Vagina (tissue), 2 donors: Measurements from ENCODE around the gene PIAS1.

ENCODE experiments used
- POLR2A ChIP-seq, 2 donors: fragments of 450-650 bp; IDR thresholded peaks; one replicate each; pipeline ENCODE4 v1.6.1; 2017; ENCODE audit warnings: antibody characterized with exemption in 2 of 2, mild to moderate bottlenecking in 2 of 2, moderate library complexity in 2 of 2
- TF ChIP-seq, protein P1 (sequence below), 3 experiments: fragments of 450-650 bp in 2 of 3; fragments of 200-600 bp in 1 of 3; sonication (generic) in 1 of 3; IDR thresholded peaks; one replicate each; pipeline ENCODE4 v1.5.1; 2017 to 2019; ENCODE audit warnings: antibody characterized with exemption in 3 of 3, mild to moderate bottlenecking in 2 of 3, moderate library complexity in 2 of 3

DNA sequence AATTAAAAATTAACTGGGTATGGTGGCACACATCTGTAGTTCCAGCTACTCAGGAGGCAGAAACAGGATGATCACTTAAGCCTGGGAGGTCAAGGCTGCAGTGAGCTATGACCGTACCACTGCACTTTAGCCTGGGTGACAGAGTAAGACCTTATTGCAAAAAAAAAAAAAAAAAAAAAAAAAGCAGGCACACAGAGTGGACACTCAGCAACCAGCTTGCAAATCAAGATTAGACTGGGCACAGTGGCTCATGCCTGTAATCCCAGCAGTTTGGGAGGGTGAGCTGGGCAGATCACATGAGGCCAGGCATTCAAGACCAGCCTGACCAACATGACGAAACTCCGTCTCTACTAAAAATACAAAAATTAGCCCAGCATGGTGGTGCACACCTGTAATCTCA lies 170.0 kb downstream of the PIAS1 start:
- TF ChIP-seq, protein P1, sequence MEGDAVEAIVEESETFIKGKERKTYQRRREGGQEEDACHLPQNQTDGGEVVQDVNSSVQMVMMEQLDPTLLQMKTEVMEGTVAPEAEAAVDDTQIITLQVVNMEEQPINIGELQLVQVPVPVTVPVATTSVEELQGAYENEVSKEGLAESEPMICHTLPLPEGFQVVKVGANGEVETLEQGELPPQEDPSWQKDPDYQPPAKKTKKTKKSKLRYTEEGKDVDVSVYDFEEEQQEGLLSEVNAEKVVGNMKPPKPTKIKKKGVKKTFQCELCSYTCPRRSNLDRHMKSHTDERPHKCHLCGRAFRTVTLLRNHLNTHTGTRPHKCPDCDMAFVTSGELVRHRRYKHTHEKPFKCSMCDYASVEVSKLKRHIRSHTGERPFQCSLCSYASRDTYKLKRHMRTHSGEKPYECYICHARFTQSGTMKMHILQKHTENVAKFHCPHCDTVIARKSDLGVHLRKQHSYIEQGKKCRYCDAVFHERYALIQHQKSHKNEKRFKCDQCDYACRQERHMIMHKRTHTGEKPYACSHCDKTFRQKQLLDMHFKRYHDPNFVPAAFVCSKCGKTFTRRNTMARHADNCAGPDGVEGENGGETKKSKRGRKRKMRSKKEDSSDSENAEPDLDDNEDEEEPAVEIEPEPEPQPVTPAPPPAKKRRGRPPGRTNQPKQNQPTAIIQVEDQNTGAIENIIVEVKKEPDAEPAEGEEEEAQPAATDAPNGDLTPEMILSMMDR (IDR thresholded peaks at IDR 0.05) = no peak
- TF ChIP-seq POLR2A (IDR thresholded peaks at IDR 0.05) = no peak
